Brain pericyte (primary cell): ENCODE measurements around the gene TNXB.
"Not testable (repeated sequence)": the region's sequence is repeated elsewhere in the genome, so short reads cannot be mapped to it uniquely, and the experiment has no call there.

ENCODE experiments used
- DNase-seq: peaks from one replicate; pipeline ENCODE4 v3.0.0-alpha.2; 2012; ENCODE audit warnings: low read depth, low spot score

TNXB gene

GRCh38 chr6:32113386-32114352 lies 4.5 kb upstream of the TNXB start:
- DNase-seq = peak; percentile 60

DNA sequence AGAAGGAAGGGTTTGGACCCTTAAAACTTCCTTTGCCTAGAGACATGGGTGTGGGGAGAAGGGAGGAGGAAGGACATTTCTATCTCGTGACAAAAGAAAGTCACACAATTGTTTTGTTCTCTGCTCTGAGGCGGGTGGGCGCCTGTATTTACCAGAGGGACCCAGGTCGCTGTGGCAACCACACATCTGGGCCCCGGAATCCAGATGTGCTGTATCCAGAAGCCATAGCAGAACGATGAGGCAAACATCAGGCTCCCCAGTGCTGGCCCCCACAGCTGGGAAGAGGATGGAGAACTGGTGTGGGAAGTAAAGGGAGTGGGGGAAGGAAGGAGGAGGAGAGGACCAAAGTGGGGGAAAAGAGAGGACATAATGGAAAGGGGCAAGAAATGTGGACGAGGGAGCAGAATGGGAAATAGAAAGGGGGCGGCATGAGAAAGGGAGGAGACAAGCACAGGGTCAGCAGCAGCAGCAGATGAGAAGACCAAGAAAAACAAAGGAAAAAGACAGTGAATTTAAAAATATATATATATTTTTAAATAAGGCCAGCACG lies 3.4 kb upstream of the TNXB start:
- DNase-seq = no peak

DNA sequence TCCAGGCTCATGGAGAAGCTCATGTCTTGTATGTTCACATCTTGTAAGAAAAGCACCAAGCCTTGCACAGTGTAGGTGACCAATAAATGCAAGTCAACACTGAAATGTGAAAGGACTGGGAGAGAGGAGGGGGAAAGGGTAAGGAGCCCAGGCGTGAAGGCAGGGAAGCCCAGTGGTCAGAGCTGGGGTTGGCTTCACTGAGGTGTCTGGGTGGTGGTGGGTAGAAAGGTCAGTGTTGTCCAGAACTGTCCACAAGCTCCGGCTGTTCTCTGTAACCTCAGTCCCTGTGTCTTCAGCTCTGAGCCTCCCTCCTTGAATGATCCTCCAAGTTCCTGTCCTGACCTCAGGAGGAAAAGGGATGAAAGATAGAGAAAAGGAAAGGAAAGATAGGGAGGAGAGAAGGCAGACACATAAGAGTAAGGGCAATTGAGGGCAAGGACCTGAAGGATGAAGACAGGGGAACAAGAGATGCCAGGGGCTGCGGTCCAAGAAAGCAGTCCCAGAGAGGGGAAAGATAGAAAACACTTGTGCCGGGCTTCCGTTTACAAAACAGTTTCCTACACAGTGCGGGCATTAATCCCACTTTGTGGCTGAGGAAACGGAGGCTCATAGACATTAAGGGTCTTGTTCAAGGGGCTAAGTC lies 2.4 kb upstream of the TNXB start:
- no peak for DNase-seq

DNA sequence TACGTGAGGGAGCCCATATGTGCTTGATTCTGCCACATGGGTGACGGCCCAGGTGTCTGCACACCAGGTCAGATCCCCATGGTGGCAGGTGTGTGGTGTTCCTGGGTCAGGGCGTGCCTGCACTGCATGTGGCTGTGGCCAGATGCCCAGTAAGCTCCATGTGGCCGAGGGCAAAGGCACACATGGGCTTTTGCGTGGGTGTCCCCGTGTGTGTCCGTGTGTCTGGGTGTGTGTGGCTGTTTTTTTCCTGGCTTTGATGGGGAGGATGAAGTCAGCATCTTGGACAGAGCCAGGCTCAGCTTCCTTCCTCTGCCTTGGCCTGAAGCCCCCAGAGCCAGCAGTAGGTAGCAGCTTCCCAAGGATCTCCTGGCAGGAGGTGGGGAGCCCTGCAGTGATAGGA lies 1.5 kb upstream of the TNXB start:
- no peak for DNase-seq

GRCh38 chr6:32109765-32110160 lies 625 bp upstream of the TNXB start:
- no peak for DNase-seq

GRCh38 chr6:32108727-32109113 lies 418 bp downstream of the TNXB start:
- DNase-seq = no peak

GRCh38 chr6:32108094-32108627 lies 977 bp downstream of the TNXB start:
- DNase-seq = no peak

DNA sequence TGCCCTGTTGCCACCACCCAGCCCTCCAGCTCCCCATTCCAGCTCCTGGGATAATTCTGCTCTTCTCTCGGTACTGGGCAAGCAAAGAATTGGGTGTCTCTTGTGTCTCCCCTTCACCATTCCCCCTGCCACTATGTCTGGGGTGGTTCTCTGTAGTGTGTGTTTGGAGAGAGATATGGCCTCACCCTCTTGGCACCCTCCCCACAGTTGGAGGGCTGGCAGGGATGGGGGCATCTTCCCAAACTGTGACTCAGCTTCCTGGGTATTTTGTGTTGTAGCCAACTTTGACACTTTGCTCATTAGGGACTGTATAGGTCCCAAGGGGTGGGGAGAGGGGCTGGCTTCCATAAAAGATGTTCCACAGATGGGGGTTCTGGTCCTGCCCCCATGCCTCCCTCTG lies 1.7 kb downstream of the TNXB start:
- no peak for DNase-seq

DNA sequence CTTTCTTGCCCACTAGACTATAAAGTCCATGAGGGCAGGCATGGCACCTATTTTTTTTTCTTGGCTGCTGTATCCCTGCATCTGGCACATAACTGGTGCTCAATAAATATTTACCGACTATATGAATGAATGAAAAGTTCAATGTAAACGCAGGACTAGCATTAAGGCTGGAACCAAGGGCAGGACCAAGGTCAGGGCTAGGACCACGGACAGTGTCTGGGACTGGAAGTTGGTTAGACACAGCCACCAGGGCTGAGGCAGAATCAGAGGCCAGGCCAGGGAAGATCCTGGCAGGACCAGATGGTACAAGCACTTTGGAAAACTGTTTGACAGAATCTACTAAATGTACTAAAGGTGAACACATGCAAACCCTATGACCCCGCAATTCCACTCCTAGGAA lies 3.7 kb downstream of the TNXB start:
- DNase-seq = no peak

- no peak for DNase-seq
These were observed 6.9 kb downstream of the TNXB start for GRCh38 chr6:32102255-32102654.

DNA sequence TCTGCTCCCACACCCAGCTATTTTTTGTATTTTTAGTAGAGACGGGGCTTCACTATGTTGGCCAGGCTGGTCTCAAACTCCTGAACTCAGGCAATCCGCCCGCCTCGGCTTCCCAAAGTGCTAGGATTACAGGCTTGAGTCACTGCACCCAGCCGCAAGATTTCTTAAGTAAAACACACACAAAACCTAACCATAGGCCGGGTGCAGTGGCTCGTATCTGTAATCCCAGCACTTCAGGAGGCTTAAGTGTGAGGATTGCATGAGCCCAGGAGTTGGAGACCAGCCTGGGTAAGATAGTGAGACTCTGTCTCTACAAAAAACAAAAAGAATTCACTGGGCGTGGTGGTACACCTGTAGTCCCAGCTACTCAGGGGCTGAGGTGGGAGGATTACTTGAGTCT lies 8.9 kb downstream of the TNXB start:
- not testable (repeated sequence) for DNase-seq

DNA sequence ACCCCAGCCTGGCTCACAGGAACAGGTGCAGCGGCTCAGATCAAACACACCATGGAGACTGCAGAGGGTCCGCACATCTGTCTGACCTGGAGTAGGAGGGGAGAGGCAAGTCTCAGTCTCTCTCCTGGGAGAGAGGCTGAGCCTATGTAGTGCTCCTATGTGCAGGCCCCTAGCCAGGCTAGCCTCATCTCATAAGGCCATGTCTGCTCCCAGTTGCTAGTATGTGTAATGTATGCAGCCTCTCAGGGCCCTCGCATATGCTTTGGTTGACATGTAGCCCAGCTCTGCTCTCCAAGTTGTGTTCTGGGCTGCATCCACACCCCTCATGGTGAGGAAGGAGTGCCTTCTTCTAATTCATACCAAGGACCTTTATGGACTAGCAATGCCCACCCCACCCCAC lies 11.8 kb downstream of the TNXB start:
- DNase-seq = no peak

GRCh38 chr6:32096394-32097258 lies 12.5 kb downstream of the TNXB start:
- DNase-seq = no peak

DNA sequence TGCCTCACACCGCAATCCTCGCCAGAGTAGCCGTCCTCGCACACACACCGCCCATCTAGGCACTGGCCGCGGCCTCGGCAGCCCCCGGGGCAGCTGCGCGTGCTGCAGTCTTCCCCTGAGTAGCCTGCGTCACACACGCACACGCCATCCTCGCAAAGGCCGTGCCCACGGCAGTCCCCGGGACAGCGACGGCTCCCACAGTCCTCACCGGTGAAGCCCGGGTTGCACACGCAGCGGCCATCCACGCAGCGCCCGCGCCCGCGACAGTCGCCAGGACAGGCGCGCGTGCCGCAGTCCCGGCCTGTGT lies 13.1 kb downstream of the TNXB start:
- DNase-seq = no peak

DNA sequence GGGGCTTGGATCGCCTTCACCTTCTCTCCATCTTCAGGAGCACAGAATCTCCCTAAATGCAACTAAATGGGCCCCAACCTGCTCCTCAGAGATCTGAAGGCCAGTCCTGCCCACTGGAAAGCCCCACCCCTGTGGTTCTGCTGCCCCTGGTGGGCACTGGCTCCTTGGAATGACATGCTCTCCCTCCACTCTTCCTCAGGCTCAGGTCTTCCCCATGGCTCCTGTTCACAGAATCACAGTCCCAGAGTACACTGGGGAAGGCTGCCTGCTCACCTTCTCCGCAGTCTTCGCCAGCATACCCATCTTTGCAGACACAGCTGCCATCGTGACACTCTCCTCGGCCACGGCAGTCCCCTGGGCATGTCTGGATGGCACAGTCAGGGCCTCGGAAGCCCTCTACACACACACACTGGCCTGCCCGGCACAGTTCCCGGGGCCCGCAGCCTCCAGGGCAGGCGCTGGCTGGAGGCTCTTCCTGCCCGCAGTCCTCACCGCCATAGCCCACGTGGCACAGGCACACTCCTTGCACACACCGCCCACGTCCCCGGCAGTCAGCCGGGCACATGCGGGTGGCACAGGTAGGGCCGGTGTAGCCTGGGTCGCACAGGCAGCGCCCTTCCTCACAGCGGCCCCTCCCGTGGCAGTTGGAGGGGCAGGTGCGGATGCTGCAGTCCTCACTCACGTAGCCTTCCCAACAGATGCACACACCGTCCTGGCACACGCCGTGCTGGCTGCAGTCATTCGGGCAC lies 13.6 kb downstream of the TNXB start:
- DNase-seq = no peak

- no peak for DNase-seq
These were observed 16.2 kb downstream of the TNXB start for GRCh38 chr6:32092760-32093497.

GRCh38 chr6:32089082-32089828 lies 19.9 kb downstream of the TNXB start:
- no peak for DNase-seq

DNA sequence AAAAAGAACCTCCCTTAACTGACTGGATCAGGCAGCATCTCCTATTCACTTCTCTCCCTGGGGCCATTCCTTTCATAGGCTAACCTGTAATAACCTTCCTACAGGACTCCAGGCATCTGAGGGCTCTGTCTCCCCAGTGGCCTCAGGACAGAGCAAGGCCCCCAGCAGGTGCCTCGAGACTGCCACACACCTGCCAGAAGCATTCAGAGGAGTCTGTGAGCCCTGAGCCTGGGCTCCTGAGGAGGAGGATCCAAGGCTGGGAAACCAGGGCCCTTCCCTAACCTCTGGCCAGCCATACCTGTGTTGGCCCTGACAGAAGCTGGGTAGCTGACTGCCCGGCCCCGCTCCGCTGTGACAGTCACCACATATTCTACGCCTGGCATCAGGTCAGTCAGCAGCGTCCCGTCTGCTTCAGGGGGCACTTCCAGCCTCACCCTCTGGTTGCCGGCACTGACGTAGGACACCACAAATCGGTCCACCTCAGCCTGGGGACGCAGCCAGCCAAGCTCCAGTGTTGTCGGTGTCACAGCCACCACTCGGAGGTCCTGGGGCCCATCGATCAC lies 20.6 kb downstream of the TNXB start:
- no peak for DNase-seq
